ENCODE results near the gene GRIK1. TPM values are rescaled to one million over a fixed set of nuclear protein-coding genes. Genes with fewer than 3 reads are reported as not detected.

The GRIK1 gene
- total RNA-seq, 2 donors from 2014 or later = not detected

GRCh38 chr21:29712818-29713217 lies 227.0 kb downstream of the GRIK1 start:
- no peaks in the 10 kb centered on the region for H3K27me3 ChIP-seq (ENCODE audit: control insufficient read depth, insufficient read depth, low read length, poor library complexity, severe bottlenecking)
- H3K4me3 ChIP-seq (ENCODE audit: low read length) = no peak overlapping the region
- Mint-ChIP-seq H3K9me3 (peaks cover 12% of the 10 kb centered on the region), H3K36me3 (ENCODE audit: low read depth) (no peaks in the 10 kb centered on the region), H3K27ac (no peak overlapping the region), H3K4me1 (no peaks in the 10 kb centered on the region), H3K27me3 (ENCODE audit: insufficient read depth) (no peaks in the 10 kb centered on the region), H3K4me3 (no peak overlapping the region)
- no peaks in the 10 kb centered on the region for H3K36me3 ChIP-seq (ENCODE audit: control insufficient read depth, insufficient read depth, low read length)
- TF ChIP-seq, protein P1, sequence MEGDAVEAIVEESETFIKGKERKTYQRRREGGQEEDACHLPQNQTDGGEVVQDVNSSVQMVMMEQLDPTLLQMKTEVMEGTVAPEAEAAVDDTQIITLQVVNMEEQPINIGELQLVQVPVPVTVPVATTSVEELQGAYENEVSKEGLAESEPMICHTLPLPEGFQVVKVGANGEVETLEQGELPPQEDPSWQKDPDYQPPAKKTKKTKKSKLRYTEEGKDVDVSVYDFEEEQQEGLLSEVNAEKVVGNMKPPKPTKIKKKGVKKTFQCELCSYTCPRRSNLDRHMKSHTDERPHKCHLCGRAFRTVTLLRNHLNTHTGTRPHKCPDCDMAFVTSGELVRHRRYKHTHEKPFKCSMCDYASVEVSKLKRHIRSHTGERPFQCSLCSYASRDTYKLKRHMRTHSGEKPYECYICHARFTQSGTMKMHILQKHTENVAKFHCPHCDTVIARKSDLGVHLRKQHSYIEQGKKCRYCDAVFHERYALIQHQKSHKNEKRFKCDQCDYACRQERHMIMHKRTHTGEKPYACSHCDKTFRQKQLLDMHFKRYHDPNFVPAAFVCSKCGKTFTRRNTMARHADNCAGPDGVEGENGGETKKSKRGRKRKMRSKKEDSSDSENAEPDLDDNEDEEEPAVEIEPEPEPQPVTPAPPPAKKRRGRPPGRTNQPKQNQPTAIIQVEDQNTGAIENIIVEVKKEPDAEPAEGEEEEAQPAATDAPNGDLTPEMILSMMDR (conservative IDR thresholded peaks at IDR 0.05) = no peak
- WGBS, 2 experiments (ENCODE audit: insufficient coverage in 1 of 2, insufficient read length in 1 of 2) = 87% methylated on average over 2 of the region's 2 CpGs; no CpG with 5 or more reads in 1 of the 2 experiments
- no peak for DNase-seq
- H3K9ac ChIP-seq (ENCODE audit: extremely low read depth, low read length, poor library complexity, severe bottlenecking) = no peak overlapping the region
- peaks cover 18% of the 10 kb centered on the region for H3K9me3 ChIP-seq (ENCODE audit: control insufficient read depth, low read length)
- no peak overlapping the region for H3K27ac ChIP-seq (ENCODE audit: low read depth, low read length)
- H3K4me1 ChIP-seq (ENCODE audit: control insufficient read depth, insufficient read depth, low read length) = no peaks in the 10 kb centered on the region

DNA sequence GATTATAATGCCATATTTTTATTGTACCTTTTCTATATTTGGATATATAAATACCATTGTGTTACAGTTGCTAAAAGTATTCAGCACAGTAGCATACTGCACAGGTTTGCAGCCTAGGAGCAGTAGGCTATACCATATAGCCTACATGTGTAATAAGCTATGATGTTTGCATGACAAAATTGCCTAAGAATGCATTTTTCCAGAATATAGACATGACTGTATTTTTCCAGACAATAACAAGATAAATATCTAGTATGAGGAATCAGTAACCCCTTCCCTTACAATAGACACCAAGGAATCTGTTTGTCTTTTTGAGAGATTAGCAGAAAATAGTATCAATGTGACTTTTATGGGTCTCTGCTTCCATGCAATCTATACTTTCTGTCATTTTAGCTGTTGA lies 228.6 kb downstream of the GRIK1 start:
- Mint-ChIP-seq H3K9me3 (peaks cover 2% of the 10 kb centered on the region), H3K4me3 (no peak overlapping the region), H3K27me3 (ENCODE audit: insufficient read depth) (no peaks in the 10 kb centered on the region), H3K4me1 (no peaks in the 10 kb centered on the region), H3K36me3 (ENCODE audit: low read depth) (no peaks in the 10 kb centered on the region), H3K27ac (no peak overlapping the region)
- Histone ChIP-seq H3K4me1 (ENCODE audit: control insufficient read depth, insufficient read depth, low read length) (no peaks in the 10 kb centered on the region), H3K36me3 (ENCODE audit: control insufficient read depth, insufficient read depth, low read length) (no peaks in the 10 kb centered on the region), H3K9ac (ENCODE audit: extremely low read depth, low read length, poor library complexity, severe bottlenecking) (no peak overlapping the region), H3K9me3 (ENCODE audit: control insufficient read depth, low read length) (peaks cover 3% of the 10 kb centered on the region), H3K27ac (ENCODE audit: low read depth, low read length) (no peak overlapping the region), H3K27me3 (ENCODE audit: control insufficient read depth, insufficient read depth, low read length, poor library complexity, severe bottlenecking) (no peaks in the 10 kb centered on the region), H3K4me3 (ENCODE audit: low read length) (no peak overlapping the region)
- TF ChIP-seq, protein P1 (conservative IDR thresholded peaks at IDR 0.05) = no peak
- DNase-seq = no peak

GRCh38 chr21:29710498-29710897 lies 229.3 kb downstream of the GRIK1 start:
- 90% methylated on average over 3 of the region's 3 CpGs; no CpG with 5 or more reads in 1 of the 2 experiments for WGBS, 2 experiments (ENCODE audit: insufficient coverage in 1 of 2, insufficient read length in 1 of 2)
- H3K4me1 ChIP-seq (ENCODE audit: control insufficient read depth, insufficient read depth, low read length) = no peaks in the 10 kb centered on the region
- Mint-ChIP-seq H3K36me3 (ENCODE audit: low read depth) (no peaks in the 10 kb centered on the region), H3K27ac (no peak overlapping the region), H3K9me3 (no peaks in the 10 kb centered on the region), H3K4me1 (no peaks in the 10 kb centered on the region), H3K4me3 (no peak overlapping the region), H3K27me3 (ENCODE audit: insufficient read depth) (no peaks in the 10 kb centered on the region)
- H3K4me3 ChIP-seq (ENCODE audit: low read length) = no peak overlapping the region
- no peaks in the 10 kb centered on the region for H3K36me3 ChIP-seq (ENCODE audit: control insufficient read depth, insufficient read depth, low read length)
- H3K9ac ChIP-seq (ENCODE audit: extremely low read depth, low read length, poor library complexity, severe bottlenecking) = no peak overlapping the region
- TF ChIP-seq, protein P1 (conservative IDR thresholded peaks at IDR 0.05) = no peak
- no peaks in the 10 kb centered on the region for H3K27me3 ChIP-seq (ENCODE audit: control insufficient read depth, insufficient read depth, low read length, poor library complexity, severe bottlenecking)
- no peak for DNase-seq
- no peak overlapping the region for H3K27ac ChIP-seq (ENCODE audit: low read depth, low read length)
- no peaks in the 10 kb centered on the region for H3K9me3 ChIP-seq (ENCODE audit: control insufficient read depth, low read length)
